Gastrocnemius medialis (tissue), 4 donors: ENCODE data around the gene PIGB. TPM values are rescaled to one million over a fixed set of nuclear protein-coding genes. Genes with fewer than 3 reads are reported as not detected.

Experiments used
- ATAC-seq, 2 donors: fragments of 150-250 bp; one replicate each; pipeline ENCODE4 v1.9.1; 2016
- DNase-seq, 2 donors: peaks; one replicate each; pipeline ENCODE4 v3.0.0-alpha.2; 2019
- H3K27ac ChIP-seq, 4 donors: fragments of 200-600 bp; sonication (generic); 1 replicate in 1 of 4; 2 replicates in 3 of 4; pipeline ENCODE4 v1.5.1; 2016 to 2018; ENCODE audit warnings: mild to moderate bottlenecking in 2 of 4, moderate library complexity in 1 of 4
- H3K27me3 ChIP-seq, 3 donors: fragments of 200-600 bp; sonication (generic) in 2 of 3; 1 replicate in 1 of 3; 2 replicates in 2 of 3; pipeline versions ENCODE4 v1.5.1 to v1.6.0; 2016 to 2019; ENCODE audit warnings: mild to moderate bottlenecking in 1 of 3, moderate library complexity in 1 of 3
- H3K36me3 ChIP-seq, 2 donors: fragments of 200-600 bp; sonication (generic) in 1 of 2; one replicate each; pipeline ENCODE4 v1.5.1; 2017 to 2018
- H3K4me1 ChIP-seq, 2 donors: fragments of 200-600 bp; sonication (generic) in 1 of 2; one replicate each; pipeline ENCODE4 v1.5.1; 2016 to 2017; ENCODE audit warnings: mild to moderate bottlenecking in 2 of 2
- H3K4me3 ChIP-seq, 4 donors: fragments of 200-600 bp; sonication (generic) in 3 of 4; 1 replicate in 1 of 4; 2 replicates in 3 of 4; pipeline ENCODE4 v1.5.1; 2016 to 2019; ENCODE audit warnings: mild to moderate bottlenecking in 2 of 4
- H3K9me3 ChIP-seq, 3 donors: fragments of 200-600 bp; sonication (generic) in 2 of 3; 1 replicate in 1 of 3; 2 replicates in 2 of 3; pipeline ENCODE4 v1.5.1; 2016 to 2019
- CTCF ChIP-seq, 5 experiments: fragments of 450-650 bp in 3 of 5; fragments of 200-600 bp in 2 of 5; sonication (generic) in 2 of 5; IDR thresholded peaks in 4 of 5; conservative IDR thresholded peaks in 1 of 5; 1 replicate in 4 of 5; 2 replicates in 1 of 5; pipeline ENCODE4 v1.5.1; 2016 to 2019; ENCODE audit warnings: antibody characterized with exemption in 5 of 5, mild to moderate bottlenecking in 3 of 5, moderate library complexity in 3 of 5
- POLR2A ChIP-seq, 2 donors: fragments of 450-650 bp; IDR thresholded peaks; one replicate each; pipeline ENCODE4 v1.6.1; 2017; ENCODE audit warnings: antibody characterized with exemption in 2 of 2, mild to moderate bottlenecking in 2 of 2, moderate library complexity in 2 of 2
- in situ Hi-C, 4 donors: fragments of 200-750 bp; cut with MboI; loops; one replicate each; pipeline versions ENCODE4 v1.15.0 to v1.8.0; 2017; ENCODE audit warnings: low sequenced_read_pairs in 4 of 4
- intact Hi-C: fragments of 100-400 bp; cut with DNase I; formaldehyde crosslinking; loops from one replicate; pipeline ENCODE4 v1.15.1; 2023; ENCODE audit warnings: low total_unique reads
- total RNA-seq, 4 donors: library from RNA; depleted of rRNA; stranded (reverse); fragments of >200 nt; gene quantifications; one replicate each; pipeline versions ENCODE4 v1.1.0 to v1.2.3, GENCODE V29; 2016

The PIGB gene
- total RNA-seq, 4 donors from 2014 or later = 1.2 to 22.9 (median 5.7) TPM

GRCh38 chr15:55320963-55321362, 1.9 kb downstream of the PIGB start:
- no peak for ATAC-seq
- Histone ChIP-seq H3K27me3 (no peaks in the 10 kb centered on the region), H3K4me1 (peaks cover 17 to 25% of the 10 kb centered on the region in 2 donors), H3K4me3 (no peak overlapping the region), H3K27ac (no peak overlapping the region), H3K9me3 (no peaks in the 10 kb centered on the region), H3K36me3 (peaks cover 0 to 5% of the 10 kb centered on the region in 2 donors)
- intact Hi-C loops = no loop called here
- in situ Hi-C loops = loop anchor here in 1 of 4 donors (25.0 kb wide), 1 partner anchor 91 kb away; the partner anchor contains the start of genes CCPG1 and PIERCE2
- DNase-seq = no peak
- TF ChIP-seq CTCF (IDR thresholded peaks at IDR 0.05 in 4 of 5, conservative IDR thresholded peaks at IDR 0.05 in 1 of 5) = no peak

- no peak for TF ChIP-seq CTCF (IDR thresholded peaks at IDR 0.05 in 4 of 5, conservative IDR thresholded peaks at IDR 0.05 in 1 of 5)
- TF ChIP-seq POLR2A (IDR thresholded peaks at IDR 0.05) = no peak
- Histone ChIP-seq H3K4me1 (peaks cover 12 to 16% of the 10 kb centered on the region in 2 donors), H3K36me3 (peaks cover 0 to 5% of the 10 kb centered on the region in 2 donors), H3K27ac (no peak overlapping the region), H3K9me3 (no peaks in the 10 kb centered on the region), H3K4me3 (no peak overlapping the region), H3K27me3 (no peaks in the 10 kb centered on the region)
- ATAC-seq (no peak), DNase-seq (no peak)
- in situ Hi-C loops (loop anchor here in 1 of 4 donors (25.0 kb wide), 1 partner anchor 90 kb away; the partner anchor contains the start of genes CCPG1 and PIERCE2), intact Hi-C loops (no loop called here)
These were observed 3.4 kb downstream of the PIGB start for GRCh38 chr15:55322467-55322866.

GRCh38 chr15:55327387-55327786, 8.4 kb downstream of the PIGB start:
- H3K4me1 ChIP-seq = no peaks in the 10 kb centered on the region
- no peaks in the 10 kb centered on the region for H3K27me3 ChIP-seq
- no peaks in the 10 kb centered on the region for H3K9me3 ChIP-seq
- H3K4me3 ChIP-seq = no peak overlapping the region
- intact Hi-C loops = no loop called here
- no peak for ATAC-seq
- TF ChIP-seq CTCF (IDR thresholded peaks at IDR 0.05 in 4 of 5, conservative IDR thresholded peaks at IDR 0.05 in 1 of 5) (no peak), POLR2A (IDR thresholded peaks at IDR 0.05) (no peak)
- no peak for DNase-seq
- H3K27ac ChIP-seq = no peak overlapping the region
- peaks cover 0 to 5% of the 10 kb centered on the region in 2 donors for H3K36me3 ChIP-seq
- in situ Hi-C loops = no loop called here

- H3K4me1 ChIP-seq = no peaks in the 10 kb centered on the region
- peaks cover 0 to 20% of the 10 kb centered on the region in 2 donors for H3K36me3 ChIP-seq
- H3K9me3 ChIP-seq = no peaks in the 10 kb centered on the region
- H3K27ac ChIP-seq = no peak overlapping the region
- intact Hi-C loops (no loop called here), in situ Hi-C loops (no loop called here)
- DNase-seq (no peak), ATAC-seq (no peak)
- H3K4me3 ChIP-seq = no peak overlapping the region
- no peaks in the 10 kb centered on the region for H3K27me3 ChIP-seq
- TF ChIP-seq POLR2A (IDR thresholded peaks at IDR 0.05) (no peak), CTCF (IDR thresholded peaks at IDR 0.05 in 4 of 5, conservative IDR thresholded peaks at IDR 0.05 in 1 of 5) (no peak)
These were observed 15.3 kb downstream of the PIGB start for GRCh38 chr15:55334371-55334770.

- TF ChIP-seq CTCF (IDR thresholded peaks at IDR 0.05 in 4 of 5, conservative IDR thresholded peaks at IDR 0.05 in 1 of 5) (no peak), POLR2A (IDR thresholded peaks at IDR 0.05) (no peak)
- intact Hi-C loops = no loop called here
- Histone ChIP-seq H3K4me1 (no peaks in the 10 kb centered on the region), H3K27me3 (no peaks in the 10 kb centered on the region), H3K4me3 (no peak overlapping the region), H3K27ac (no peak overlapping the region), H3K9me3 (no peaks in the 10 kb centered on the region), H3K36me3 (peaks cover 0 to 20% of the 10 kb centered on the region in 2 donors)
- ATAC-seq = no peak
- in situ Hi-C loops = no loop called here
- no peak for DNase-seq
These were observed 16.0 kb downstream of the PIGB start for GRCh38 chr15:55334997-55335396.
